Mammary epithelial cell (primary cell): ENCODE measurements around the gene NXPH1.

Experiments
- EZH2 ChIP-seq: IDR thresholded peaks from 2 replicates; pipeline ENCODE4 v1.6.1; 2012; ENCODE audit warnings: low read length, inconsistent platforms, borderline replicate concordance
- TF ChIP-seq, protein P1 (sequence below), 2 donors: IDR thresholded peaks in 1 of 2; conservative IDR thresholded peaks in 1 of 2; 2 replicates each; pipeline ENCODE4 v1.5.1; 2011 to 2012; ENCODE audit warnings: inconsistent platforms in 2 of 2, low read length in 2 of 2, mild to moderate bottlenecking in 2 of 2, control low read depth in 1 of 2, low read depth in 1 of 2; ENCODE audit not compliant: insufficient read depth in 1 of 2; ENCODE audit errors: extremely low read depth in 1 of 2

DNA sequence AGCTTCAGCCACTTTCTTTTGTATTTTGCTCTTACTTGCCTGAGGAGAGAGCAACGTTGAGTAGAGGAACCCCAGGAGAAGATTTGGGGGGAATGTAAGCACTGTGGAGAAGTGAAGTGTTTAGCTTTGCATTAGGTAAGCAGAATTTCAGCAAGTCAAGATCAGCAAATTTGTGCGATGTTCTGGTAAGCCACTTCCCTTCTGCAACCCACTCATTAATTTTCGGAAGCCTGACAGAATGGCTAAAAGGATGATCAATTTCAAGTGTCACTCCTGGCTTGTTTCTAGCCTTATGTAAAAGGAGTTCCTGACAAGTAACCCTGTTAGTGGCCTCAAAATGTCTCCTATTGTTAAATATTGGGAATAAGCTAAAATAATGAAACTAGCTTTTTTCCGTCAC lies 48.5 kb upstream of the NXPH1 start:
- TF ChIP-seq, protein P1, sequence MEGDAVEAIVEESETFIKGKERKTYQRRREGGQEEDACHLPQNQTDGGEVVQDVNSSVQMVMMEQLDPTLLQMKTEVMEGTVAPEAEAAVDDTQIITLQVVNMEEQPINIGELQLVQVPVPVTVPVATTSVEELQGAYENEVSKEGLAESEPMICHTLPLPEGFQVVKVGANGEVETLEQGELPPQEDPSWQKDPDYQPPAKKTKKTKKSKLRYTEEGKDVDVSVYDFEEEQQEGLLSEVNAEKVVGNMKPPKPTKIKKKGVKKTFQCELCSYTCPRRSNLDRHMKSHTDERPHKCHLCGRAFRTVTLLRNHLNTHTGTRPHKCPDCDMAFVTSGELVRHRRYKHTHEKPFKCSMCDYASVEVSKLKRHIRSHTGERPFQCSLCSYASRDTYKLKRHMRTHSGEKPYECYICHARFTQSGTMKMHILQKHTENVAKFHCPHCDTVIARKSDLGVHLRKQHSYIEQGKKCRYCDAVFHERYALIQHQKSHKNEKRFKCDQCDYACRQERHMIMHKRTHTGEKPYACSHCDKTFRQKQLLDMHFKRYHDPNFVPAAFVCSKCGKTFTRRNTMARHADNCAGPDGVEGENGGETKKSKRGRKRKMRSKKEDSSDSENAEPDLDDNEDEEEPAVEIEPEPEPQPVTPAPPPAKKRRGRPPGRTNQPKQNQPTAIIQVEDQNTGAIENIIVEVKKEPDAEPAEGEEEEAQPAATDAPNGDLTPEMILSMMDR (conservative IDR thresholded peaks at IDR 0.05 in 1 of 2, IDR thresholded peaks at IDR 0.05 in 1 of 2; ENCODE audit: extremely low read depth in 1 of 2, insufficient read depth in 1 of 2, low read depth in 1 of 2, low read length in 2 of 2), result no peak
- TF ChIP-seq EZH2, result no peak
